GM12872 (cell line): ENCODE results near the gene PLXNA4.

Experiments used
- TF ChIP-seq, protein P1 (sequence below): IDR thresholded peaks from 3 replicates; pipeline ENCODE4 v1.5.1; 2011; ENCODE audit warnings: low read depth, mild to moderate bottlenecking, low read length, moderate library complexity; ENCODE audit not compliant: insufficient read depth

The PLXNA4 gene

GRCh38 chr7:132561763-132562162, 14.5 kb downstream of the PLXNA4 start:
- TF ChIP-seq, protein P1, sequence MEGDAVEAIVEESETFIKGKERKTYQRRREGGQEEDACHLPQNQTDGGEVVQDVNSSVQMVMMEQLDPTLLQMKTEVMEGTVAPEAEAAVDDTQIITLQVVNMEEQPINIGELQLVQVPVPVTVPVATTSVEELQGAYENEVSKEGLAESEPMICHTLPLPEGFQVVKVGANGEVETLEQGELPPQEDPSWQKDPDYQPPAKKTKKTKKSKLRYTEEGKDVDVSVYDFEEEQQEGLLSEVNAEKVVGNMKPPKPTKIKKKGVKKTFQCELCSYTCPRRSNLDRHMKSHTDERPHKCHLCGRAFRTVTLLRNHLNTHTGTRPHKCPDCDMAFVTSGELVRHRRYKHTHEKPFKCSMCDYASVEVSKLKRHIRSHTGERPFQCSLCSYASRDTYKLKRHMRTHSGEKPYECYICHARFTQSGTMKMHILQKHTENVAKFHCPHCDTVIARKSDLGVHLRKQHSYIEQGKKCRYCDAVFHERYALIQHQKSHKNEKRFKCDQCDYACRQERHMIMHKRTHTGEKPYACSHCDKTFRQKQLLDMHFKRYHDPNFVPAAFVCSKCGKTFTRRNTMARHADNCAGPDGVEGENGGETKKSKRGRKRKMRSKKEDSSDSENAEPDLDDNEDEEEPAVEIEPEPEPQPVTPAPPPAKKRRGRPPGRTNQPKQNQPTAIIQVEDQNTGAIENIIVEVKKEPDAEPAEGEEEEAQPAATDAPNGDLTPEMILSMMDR = no peak

GRCh38 chr7:132560825-132561529, 15.3 kb downstream of the PLXNA4 start:
- TF ChIP-seq, protein P1 = no peak

DNA sequence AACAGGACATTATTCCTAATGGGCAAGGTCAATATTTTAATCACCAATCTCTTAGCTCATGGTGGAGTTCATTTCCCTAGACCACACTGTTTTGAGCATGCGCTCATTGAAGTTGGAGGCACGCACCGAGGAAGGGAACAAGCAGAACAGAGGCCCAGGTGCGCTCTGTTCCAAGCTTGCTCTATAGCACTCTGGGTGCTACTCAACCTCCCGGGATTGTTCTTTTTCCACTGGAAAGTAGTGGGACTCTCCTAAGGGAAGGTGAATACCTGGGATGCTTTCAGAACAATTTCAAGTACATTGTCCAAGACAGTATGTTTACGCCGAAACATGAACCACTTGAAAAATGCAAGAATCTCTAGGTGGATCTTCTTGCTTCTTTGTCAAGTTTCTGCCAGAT, 16.2 kb downstream of the PLXNA4 start:
- TF ChIP-seq, protein P1 = no peak

DNA sequence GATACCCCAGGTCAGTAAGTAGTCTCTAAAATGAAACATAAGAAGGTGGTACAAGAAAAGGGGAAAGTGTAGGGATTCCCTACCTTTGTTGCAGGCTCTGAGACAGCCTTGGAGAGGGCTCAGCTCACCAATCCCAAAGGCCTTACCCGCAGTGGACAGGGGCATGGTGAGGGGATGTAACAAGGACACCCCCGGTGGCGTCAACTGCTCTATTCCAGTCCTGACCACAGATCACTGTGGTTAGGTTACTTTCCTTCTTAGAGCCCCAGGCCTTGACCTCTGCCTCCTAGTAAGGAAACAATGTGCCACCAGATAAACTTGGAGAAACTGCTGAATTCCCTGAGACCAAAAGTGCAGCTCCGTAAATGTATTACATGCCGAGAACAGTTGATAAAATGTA, 17.5 kb downstream of the PLXNA4 start:
- TF ChIP-seq, protein P1 = no peak

DNA sequence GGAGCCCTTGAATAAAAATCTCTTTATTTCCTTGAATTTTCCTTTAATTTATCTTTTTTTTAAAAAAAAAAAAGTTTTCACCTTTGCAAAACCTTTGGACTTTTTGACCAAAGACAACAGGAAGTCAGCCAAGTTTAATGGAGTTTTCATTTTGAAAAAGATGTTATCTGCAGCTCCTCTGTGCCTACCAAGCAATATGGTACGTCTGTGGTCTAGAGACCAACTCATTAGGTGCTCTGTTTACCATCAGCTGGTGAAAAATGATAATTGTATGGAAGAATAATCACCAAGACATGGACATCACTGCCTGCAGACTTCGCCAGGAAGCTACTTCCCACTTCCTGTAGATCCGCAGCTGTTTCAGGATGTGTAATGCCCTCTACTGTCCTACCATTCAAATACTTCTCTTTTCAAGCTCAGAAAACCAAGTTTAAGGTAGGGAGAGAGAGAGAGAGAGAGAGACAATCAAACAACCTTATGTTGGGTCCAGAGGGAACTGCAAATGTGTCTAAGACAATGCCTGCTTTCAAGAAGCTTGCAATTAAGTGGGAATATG, 18.7 kb downstream of the PLXNA4 start:
- TF ChIP-seq, protein P1 = no peak

DNA sequence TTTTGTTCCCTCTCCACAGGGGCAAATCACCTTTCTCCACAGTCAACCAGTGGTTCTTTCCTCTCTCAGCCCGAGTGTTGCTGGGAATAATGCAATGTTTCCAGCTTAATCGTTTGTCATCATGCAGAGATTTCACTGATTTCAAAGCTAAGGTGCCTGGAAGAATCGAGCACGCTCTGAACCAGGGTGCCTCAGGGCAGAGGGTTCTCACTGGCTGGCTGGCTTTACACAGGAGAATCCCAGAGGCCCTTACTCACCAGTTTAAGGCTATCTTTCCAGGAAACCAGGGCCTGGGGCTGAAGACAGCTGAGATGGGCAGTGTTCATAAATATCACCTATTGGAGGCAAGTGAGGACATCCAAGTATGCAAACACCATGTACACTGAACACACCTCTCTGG, 21.8 kb downstream of the PLXNA4 start:
- TF ChIP-seq, protein P1 = no peak

GRCh38 chr7:132553031-132553430, 23.2 kb downstream of the PLXNA4 start:
- TF ChIP-seq, protein P1 = no peak
